Hepatocyte (in vitro differentiated cells): ENCODE measurements around the gene CSNK2A1. TPM values are rescaled to one million over a fixed set of nuclear protein-coding genes. Genes with fewer than 3 reads are reported as not detected.

ENCODE experiments used
- DNase-seq: peaks from one replicate; pipeline ENCODE4 v3.0.0-alpha.2; 2016; ENCODE audit warnings: low spot score
- H2AFZ ChIP-seq: fragments of 200-600 bp; sonication (generic); 2 replicates; pipeline ENCODE4 v1.6.0; 2016; ENCODE audit warnings: antibody characterized with exemption, mild to moderate bottlenecking
- H3K27ac ChIP-seq: fragments of 200-600 bp; sonication (generic); 2 replicates; pipeline ENCODE4 v1.5.1; 2016; ENCODE audit warnings: mild to moderate bottlenecking
- H3K27me3 ChIP-seq: fragments of 200-600 bp; sonication (generic); 2 replicates; pipeline ENCODE4 v1.6.1; 2016
- H3K36me3 ChIP-seq: fragments of 200-600 bp; sonication (generic); replicated peaks from 2 replicates; pipeline ENCODE4 v1.5.1; 2016; ENCODE audit warnings: low read depth; ENCODE audit not compliant: insufficient read depth
- H3K4me1 ChIP-seq: fragments of 200-600 bp; sonication (generic); 2 replicates; pipeline ENCODE4 v1.5.1; 2016; ENCODE audit warnings: mild to moderate bottlenecking, moderate library complexity; ENCODE audit not compliant: insufficient read depth
- H3K4me2 ChIP-seq: fragments of 200-600 bp; sonication (generic); 2 replicates; pipeline ENCODE4 v1.6.0; 2016
- H3K4me3 ChIP-seq: fragments of 200-600 bp; sonication (generic); 2 replicates; pipeline ENCODE4 v1.5.1; 2016; ENCODE audit warnings: mild to moderate bottlenecking
- H3K79me2 ChIP-seq: fragments of 200-600 bp; sonication (generic); 2 replicates; pipeline ENCODE4 v1.6.0; 2017; ENCODE audit warnings: mild to moderate bottlenecking
- H3K9me2 ChIP-seq: fragments of 200-600 bp; sonication (generic); replicated peaks from 2 replicates; pipeline ENCODE4 v1.6.0; 2017; ENCODE audit warnings: mild to moderate bottlenecking; ENCODE audit not compliant: insufficient read depth
- H3K9me3 ChIP-seq: fragments of 200-600 bp; sonication (generic); 2 replicates; pipeline ENCODE4 v1.5.1; 2016; ENCODE audit warnings: low read depth, mild to moderate bottlenecking
- H4K20me1 ChIP-seq: fragments of 200-600 bp; sonication (generic); 2 replicates; pipeline ENCODE4 v1.6.0; 2016; ENCODE audit warnings: mild to moderate bottlenecking; ENCODE audit not compliant: insufficient read depth, poor library complexity, severe bottlenecking
- EZH2 ChIP-seq: fragments of 200-600 bp; sonication (generic); IDR thresholded peaks from 2 replicates; pipeline ENCODE4 v1.6.1; 2016; ENCODE audit warnings: antibody characterized with exemption, mild to moderate bottlenecking, borderline replicate concordance
- EZH2phosphoT487 ChIP-seq: fragments of 200-600 bp; sonication (generic); IDR thresholded peaks from one replicate; pipeline ENCODE4 v1.6.1; 2018; ENCODE audit warnings: antibody characterized with exemption, mild to moderate bottlenecking, low read depth, moderate library complexity; ENCODE audit not compliant: unreplicated experiment, severe bottlenecking
- WGBS: methylation state at CpG from one replicate; pipeline ENCODE4 v1.1.6; 2016; ENCODE audit warnings: low lambda C conversion rate; ENCODE audit errors: missing lambda C conversion rate; 5-methylcytosine and 5-hydroxymethylcytosine counted together
- polyA plus RNA-seq: library from polyadenylated mRNA; unstranded; fragments of >200 nt; fragmentation: Nextera tagmentation; extraction: Ambion mirVana; gene quantifications from 2 replicates; pipeline ENCODE4 v1.2.1, GENCODE V29; 2016
- total RNA-seq: library from RNA; depleted of rRNA; stranded (reverse); fragments of >200 nt; gene quantifications from 2 replicates; pipeline ENCODE4 v1.2.3, GENCODE V29; 2014
- TF ChIP-seq, protein P1 (sequence below): fragments of 200-600 bp; sonication (generic); IDR thresholded peaks from 2 replicates; pipeline ENCODE4 v1.5.1; 2016; ENCODE audit warnings: antibody characterized with exemption, mild to moderate bottlenecking; ENCODE audit not compliant: poor library complexity

CSNK2A1 gene
- total and polyA plus RNA-seq, 2 experiments from 2014 or later: 65.6 to 173 TPM

DNA sequence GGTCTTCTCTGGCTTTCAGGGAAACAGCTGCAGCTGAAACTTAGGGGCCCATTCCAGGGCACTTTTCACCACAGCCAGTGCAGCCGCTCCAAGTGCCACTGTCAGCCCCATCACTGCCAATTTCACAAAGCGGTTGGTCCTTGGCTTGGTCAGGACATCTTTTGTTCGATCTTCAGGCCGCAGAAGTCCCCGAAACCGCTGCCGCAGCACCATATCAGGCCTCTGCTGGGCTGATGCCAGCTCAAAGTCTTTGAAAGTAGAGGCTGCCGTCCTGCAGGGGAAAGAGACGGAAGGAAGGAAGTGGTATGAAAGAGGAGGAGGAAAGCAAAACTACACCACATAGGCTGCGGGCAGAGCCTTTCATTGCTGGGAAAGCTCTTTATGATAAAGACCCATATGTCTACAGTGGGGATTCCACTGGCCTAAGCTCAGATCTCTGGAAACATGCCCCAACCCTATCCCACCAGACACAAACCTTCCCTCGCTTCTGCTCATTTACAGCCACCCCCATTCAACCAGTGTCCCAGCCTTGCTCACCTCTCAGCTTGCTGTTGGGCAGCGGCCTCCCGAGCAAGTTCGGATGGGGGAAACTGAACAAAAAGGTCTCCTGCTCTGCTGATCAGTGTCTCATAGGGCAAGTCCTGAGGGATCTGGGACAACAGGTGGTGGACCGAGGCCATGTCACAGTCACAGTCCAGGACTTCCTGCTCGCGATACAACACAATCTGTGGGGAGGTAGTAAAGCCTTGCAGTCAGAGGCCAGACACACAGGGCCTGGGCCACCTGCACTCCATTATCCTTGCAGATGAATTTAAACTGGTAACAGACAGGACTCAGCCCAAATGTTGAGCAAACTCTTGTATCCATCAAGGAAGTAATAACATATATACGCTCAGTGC lies 104.8 kb downstream of the CSNK2A1 start:
- H3K36me3 ChIP-seq: no peaks in the 10 kb centered on the region
- H3K27ac ChIP-seq: no peak overlapping the region

DNA sequence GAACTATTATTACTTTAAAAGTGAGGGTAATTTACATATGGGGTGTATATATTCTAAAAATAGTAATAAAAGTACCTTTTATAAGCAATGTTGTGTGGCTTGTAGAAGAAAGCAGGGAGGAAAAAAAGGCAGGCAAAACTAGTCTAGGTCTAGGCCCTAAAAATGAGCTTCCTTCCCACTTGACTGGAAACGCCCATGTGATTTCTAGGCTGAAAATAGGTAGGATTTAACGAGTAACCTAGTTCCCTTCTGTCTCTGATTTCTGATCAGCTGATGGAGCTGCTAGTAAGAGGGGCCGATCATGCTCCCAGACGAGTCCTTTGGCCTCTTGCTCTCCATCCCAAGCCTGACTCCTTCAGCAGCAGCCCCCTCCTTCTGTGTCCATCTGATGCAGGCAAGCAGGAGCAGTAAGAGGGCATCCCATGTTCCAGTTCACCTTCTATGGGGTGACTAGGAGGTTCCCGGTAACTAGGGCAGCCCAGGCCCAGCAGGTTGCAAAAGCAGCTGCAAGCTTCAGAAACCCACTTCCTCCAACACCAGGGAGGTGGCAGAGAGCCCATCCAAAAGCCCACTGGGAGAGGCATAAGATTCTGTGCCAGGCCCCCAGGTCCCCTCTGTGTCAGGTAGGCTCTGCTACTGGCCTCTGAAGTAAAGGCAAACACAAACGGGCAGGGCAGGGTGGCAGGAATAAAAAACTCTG lies 105.7 kb downstream of the CSNK2A1 start:
- peaks cover 2% of the 10 kb centered on the region for H3K79me2 ChIP-seq
- H3K36me3 ChIP-seq: no peaks in the 10 kb centered on the region
- no peak overlapping the region for H2AFZ ChIP-seq
- no peaks in the 10 kb centered on the region for H3K27me3 ChIP-seq
- no peaks in the 10 kb centered on the region for H3K4me1 ChIP-seq
- H3K4me3 ChIP-seq: no peak overlapping the region
- no peak for DNase-seq
- H3K27ac ChIP-seq: no peak overlapping the region
- H3K4me2 ChIP-seq: no peak overlapping the region
- peaks cover 3% of the 10 kb centered on the region for H4K20me1 ChIP-seq
- H3K9me3 ChIP-seq: no peaks in the 10 kb centered on the region
- no peaks in the 10 kb centered on the region for H3K9me2 ChIP-seq
- TF ChIP-seq, protein P1, sequence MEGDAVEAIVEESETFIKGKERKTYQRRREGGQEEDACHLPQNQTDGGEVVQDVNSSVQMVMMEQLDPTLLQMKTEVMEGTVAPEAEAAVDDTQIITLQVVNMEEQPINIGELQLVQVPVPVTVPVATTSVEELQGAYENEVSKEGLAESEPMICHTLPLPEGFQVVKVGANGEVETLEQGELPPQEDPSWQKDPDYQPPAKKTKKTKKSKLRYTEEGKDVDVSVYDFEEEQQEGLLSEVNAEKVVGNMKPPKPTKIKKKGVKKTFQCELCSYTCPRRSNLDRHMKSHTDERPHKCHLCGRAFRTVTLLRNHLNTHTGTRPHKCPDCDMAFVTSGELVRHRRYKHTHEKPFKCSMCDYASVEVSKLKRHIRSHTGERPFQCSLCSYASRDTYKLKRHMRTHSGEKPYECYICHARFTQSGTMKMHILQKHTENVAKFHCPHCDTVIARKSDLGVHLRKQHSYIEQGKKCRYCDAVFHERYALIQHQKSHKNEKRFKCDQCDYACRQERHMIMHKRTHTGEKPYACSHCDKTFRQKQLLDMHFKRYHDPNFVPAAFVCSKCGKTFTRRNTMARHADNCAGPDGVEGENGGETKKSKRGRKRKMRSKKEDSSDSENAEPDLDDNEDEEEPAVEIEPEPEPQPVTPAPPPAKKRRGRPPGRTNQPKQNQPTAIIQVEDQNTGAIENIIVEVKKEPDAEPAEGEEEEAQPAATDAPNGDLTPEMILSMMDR: no peak
- TF ChIP-seq EZH2 (no peak), EZH2phosphoT487 (no peak)
- 99% methylated on average over 6 of the region's 6 CpGs for WGBS

More for the DNA sequence above, 104.8 kb downstream of the CSNK2A1 start:
- Histone ChIP-seq H4K20me1 (peaks cover 3% of the 10 kb centered on the region), H3K27me3 (no peaks in the 10 kb centered on the region), H2AFZ (no peak overlapping the region), H3K4me3 (no peak overlapping the region), H3K79me2 (peaks cover 2% of the 10 kb centered on the region), H3K4me1 (no peaks in the 10 kb centered on the region), H3K9me2 (no peaks in the 10 kb centered on the region), H3K9me3 (no peaks in the 10 kb centered on the region), H3K4me2 (no peak overlapping the region)
- no peak for DNase-seq
- 93% methylated on average over 18 of the region's 18 CpGs for WGBS
- TF ChIP-seq EZH2 (no peak), EZH2phosphoT487 (no peak)
- TF ChIP-seq, protein P1: no peak

DNA sequence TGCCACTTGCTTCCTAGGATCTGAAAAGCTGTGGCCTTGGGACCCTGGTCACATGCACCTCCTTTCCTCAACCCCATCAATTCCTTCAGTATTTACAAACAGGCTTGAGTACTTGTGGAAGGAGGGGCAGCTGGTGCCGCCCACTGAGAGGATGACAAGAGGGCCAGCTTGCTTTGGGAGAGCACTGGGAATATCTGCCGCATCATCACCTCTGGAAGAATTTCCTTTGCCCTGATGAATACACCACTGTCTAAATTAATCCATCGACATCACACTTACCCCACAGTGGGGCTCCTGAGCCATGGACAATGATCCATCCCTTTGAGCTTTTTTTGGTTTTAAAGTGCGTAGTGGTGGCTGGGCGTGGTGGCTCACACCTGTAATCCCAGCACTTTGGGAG lies 107.1 kb downstream of the CSNK2A1 start:
- Histone ChIP-seq H3K9me2 (no peaks in the 10 kb centered on the region), H3K79me2 (no peaks in the 10 kb centered on the region), H3K4me2 (no peak overlapping the region), H3K27ac (no peak overlapping the region), H3K4me3 (no peak overlapping the region), H3K36me3 (no peaks in the 10 kb centered on the region), H3K9me3 (no peaks in the 10 kb centered on the region), H3K4me1 (no peaks in the 10 kb centered on the region), H4K20me1 (peaks cover 3% of the 10 kb centered on the region), H3K27me3 (no peaks in the 10 kb centered on the region), H2AFZ (no peak overlapping the region)
- 97% methylated on average over 5 of the region's 5 CpGs for WGBS
- no peak for DNase-seq
- TF ChIP-seq, protein P1: no peak
- TF ChIP-seq EZH2 (no peak), EZH2phosphoT487 (no peak)
